SK-N-SH treated with all-trans-retinoic acid at 6 μM for 48 hours (cell line): Measurements from ENCODE around the gene ITGB2.

Source experiments
- ATAC-seq: fragments of 200-7000 bp; cut with Tn5 transposase; 3 replicates; pipeline ENCODE4 v1.9.1; 2020; ENCODE audit warnings: mild to moderate bottlenecking, moderate library complexity
- ARNTL ChIP-seq: fragments of 450-650 bp; formaldehyde crosslinking; IDR thresholded peaks from 2 replicates; pipeline ENCODE4 v1.5.0; 2020; ENCODE audit warnings: low read depth, mild to moderate bottlenecking, moderate library complexity, borderline replicate concordance
- BACH2 ChIP-seq: fragments of 250-450 bp; sonication (Bioruptor Pico); IDR thresholded peaks from 2 replicates; pipeline ENCODE4 v1.9.0; 2021; ENCODE audit warnings: mild to moderate bottlenecking, borderline replicate concordance
- CREB5 ChIP-seq: fragments of 250-450 bp; sonication (Bioruptor Pico); IDR thresholded peaks from 2 replicates; pipeline ENCODE4 v1.5.1; 2020; ENCODE audit warnings: low read depth, mild to moderate bottlenecking, moderate library complexity
- CSDC2 ChIP-seq: fragments of 250-450 bp; sonication (Bioruptor Pico); IDR thresholded peaks from 2 replicates; pipeline ENCODE4 v1.5.0; 2020; ENCODE audit warnings: mild to moderate bottlenecking, moderate library complexity
- CSRNP3 ChIP-seq: fragments of 250-450 bp; sonication (Bioruptor Pico); IDR thresholded peaks from 2 replicates; pipeline ENCODE4 v1.5.1; 2021; ENCODE audit warnings: mild to moderate bottlenecking, moderate library complexity
- ESRRG ChIP-seq: fragments of 250-450 bp; sonication (Bioruptor Pico); IDR thresholded peaks from 2 replicates; pipeline ENCODE4 v1.6.1; 2021; ENCODE audit warnings: mild to moderate bottlenecking
- ISL1 ChIP-seq: fragments of 250-450 bp; sonication (Bioruptor Pico); IDR thresholded peaks from 2 replicates; pipeline ENCODE4 v2.1.2; 2022; ENCODE audit warnings: mild to moderate bottlenecking, moderate library complexity
- OSR1 ChIP-seq: fragments of 250-450 bp; sonication (Bioruptor Pico); IDR thresholded peaks from 2 replicates; pipeline ENCODE4 v1.8.0; 2022; ENCODE audit warnings: moderate library complexity, mild to moderate bottlenecking, inconsistent platforms
- PATZ1 ChIP-seq: fragments of 250-450 bp; sonication (Bioruptor Pico); IDR thresholded peaks from 2 replicates; pipeline ENCODE4 v1.8.0; 2020; ENCODE audit warnings: mild to moderate bottlenecking, moderate library complexity, borderline replicate concordance
- PPARA ChIP-seq: fragments of 250-450 bp; sonication (Bioruptor Pico); IDR thresholded peaks from 2 replicates; pipeline ENCODE4 v1.5.0; 2020; ENCODE audit warnings: mild to moderate bottlenecking, borderline replicate concordance
- RARB ChIP-seq: fragments of 250-450 bp; sonication (Bioruptor Pico); IDR thresholded peaks from 2 replicates; pipeline ENCODE4 v1.8.0; 2021; ENCODE audit warnings: mild to moderate bottlenecking, moderate library complexity
- SNAI2 ChIP-seq: fragments of 250-450 bp; sonication (Bioruptor Pico); IDR thresholded peaks from 2 replicates; pipeline ENCODE4 v1.5.0; 2020; ENCODE audit warnings: mild to moderate bottlenecking, moderate library complexity
- TCF4 ChIP-seq: fragments of 250-450 bp; sonication (Bioruptor Pico); IDR thresholded peaks from 2 replicates; pipeline ENCODE4 v1.8.0; 2021; ENCODE audit warnings: mild to moderate bottlenecking, moderate library complexity, borderline replicate concordance
- TOX ChIP-seq: fragments of 250-450 bp; sonication (Bioruptor Pico); IDR thresholded peaks from 2 replicates; pipeline ENCODE4 v1.8.0; 2021; ENCODE audit warnings: mild to moderate bottlenecking, moderate library complexity, borderline replicate concordance
- TSHZ2 ChIP-seq: fragments of 250-450 bp; sonication (Bioruptor Pico); IDR thresholded peaks from 2 replicates; pipeline ENCODE4 v1.5.0; 2020; ENCODE audit warnings: mild to moderate bottlenecking, moderate library complexity
- ZFP3 ChIP-seq: fragments of 250-450 bp; sonication (Bioruptor Pico); IDR thresholded peaks from 2 replicates; pipeline ENCODE4 v1.5.0; 2020; ENCODE audit warnings: mild to moderate bottlenecking, moderate library complexity
- ZFP30 ChIP-seq: fragments of 450-650 bp; formaldehyde crosslinking; IDR thresholded peaks from 2 replicates; pipeline ENCODE4 v1.5.0; 2022; ENCODE audit warnings: mild to moderate bottlenecking, moderate library complexity
- ZNF565 ChIP-seq: fragments of 450-650 bp; formaldehyde crosslinking; conservative IDR thresholded peaks from 2 replicates; pipeline ENCODE4 v1.5.0; 2020; ENCODE audit warnings: low read depth, mild to moderate bottlenecking, moderate library complexity
- ZNF8 ChIP-seq: fragments of 450-650 bp; formaldehyde crosslinking; IDR thresholded peaks from 2 replicates; pipeline ENCODE4 v1.5.0; 2020; ENCODE audit warnings: mild to moderate bottlenecking, moderate library complexity

ITGB2 gene

GRCh38 chr21:44869781-44870747 lies 50.6 kb downstream of the ITGB2 start:
- TF ChIP-seq CSDC2 (CRISPR knock-in tag), result no peak
- no peak for TF ChIP-seq BACH2
- no peak for TF ChIP-seq CSRNP3 (CRISPR knock-in tag)
- TF ChIP-seq RARB (CRISPR knock-in tag), result no peak
- no peak for TF ChIP-seq PPARA (CRISPR knock-in tag)
- TF ChIP-seq ISL1 (CRISPR knock-in tag), result no peak
- TF ChIP-seq ZNF565 (CRISPR knock-in tag), result no peak
- no peak for TF ChIP-seq TSHZ2 (CRISPR knock-in tag)
- peak; percentile 73 for ATAC-seq

DNA sequence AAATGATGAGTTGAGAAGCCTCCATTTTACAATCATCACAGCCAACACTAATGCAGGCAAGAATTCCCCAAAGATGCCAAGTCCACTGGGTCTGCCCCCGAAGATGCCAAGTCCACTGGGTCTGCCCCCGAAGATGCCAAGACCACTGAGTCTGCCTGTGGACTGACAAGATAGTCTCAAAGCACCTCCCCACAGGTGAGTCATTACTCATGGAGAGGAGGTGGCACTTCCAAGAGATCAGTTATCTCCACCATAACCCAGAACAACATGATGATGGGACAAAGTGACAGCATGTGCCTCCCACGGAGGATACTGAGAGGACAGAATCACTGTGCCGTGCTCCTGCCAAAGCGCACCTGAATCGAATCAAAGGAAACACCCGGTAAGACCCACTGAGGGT lies 52.0 kb downstream of the ITGB2 start:
- no peak for TF ChIP-seq RARB (CRISPR knock-in tag)
- no peak for TF ChIP-seq ARNTL (CRISPR knock-in tag)
- no peak for TF ChIP-seq ZNF8
- TF ChIP-seq ISL1 (CRISPR knock-in tag), result no peak
- no peak for TF ChIP-seq TCF4 (CRISPR knock-in tag)
- TF ChIP-seq SNAI2 (CRISPR knock-in tag), result no peak
- no peak for TF ChIP-seq PPARA (CRISPR knock-in tag)
- no peak for TF ChIP-seq CREB5
- no peak for TF ChIP-seq ZFP30 (CRISPR knock-in tag)
- TF ChIP-seq CSRNP3 (CRISPR knock-in tag), result no peak
- no peak for TF ChIP-seq PATZ1
- no peak for TF ChIP-seq ZFP3 (CRISPR knock-in tag)
- no peak for TF ChIP-seq TOX (CRISPR knock-in tag)
- TF ChIP-seq CSDC2 (CRISPR knock-in tag), result no peak
- no peak for TF ChIP-seq TSHZ2 (CRISPR knock-in tag)
- TF ChIP-seq ESRRG (CRISPR knock-in tag), result no peak
- TF ChIP-seq OSR1 (CRISPR knock-in tag), result no peak
- ATAC-seq, result no peak
